GM21367 (cell line): ENCODE results near the gene NDUFA11.
"Not testable (repeated sequence)": the region's sequence is repeated elsewhere in the genome, so short reads cannot be mapped to it uniquely, and the experiment has no call there.

Experiments used
- ATAC-seq: cut with Tn5 transposase; IDR thresholded peaks from one replicate; pipeline ENCODE4 v1.9.1; 2021; ENCODE audit not compliant: unreplicated experiment

NDUFA11 gene

GRCh38 chr19:5863030-5863665 lies 40.4 kb downstream of the NDUFA11 start:
- no peak for ATAC-seq

DNA sequence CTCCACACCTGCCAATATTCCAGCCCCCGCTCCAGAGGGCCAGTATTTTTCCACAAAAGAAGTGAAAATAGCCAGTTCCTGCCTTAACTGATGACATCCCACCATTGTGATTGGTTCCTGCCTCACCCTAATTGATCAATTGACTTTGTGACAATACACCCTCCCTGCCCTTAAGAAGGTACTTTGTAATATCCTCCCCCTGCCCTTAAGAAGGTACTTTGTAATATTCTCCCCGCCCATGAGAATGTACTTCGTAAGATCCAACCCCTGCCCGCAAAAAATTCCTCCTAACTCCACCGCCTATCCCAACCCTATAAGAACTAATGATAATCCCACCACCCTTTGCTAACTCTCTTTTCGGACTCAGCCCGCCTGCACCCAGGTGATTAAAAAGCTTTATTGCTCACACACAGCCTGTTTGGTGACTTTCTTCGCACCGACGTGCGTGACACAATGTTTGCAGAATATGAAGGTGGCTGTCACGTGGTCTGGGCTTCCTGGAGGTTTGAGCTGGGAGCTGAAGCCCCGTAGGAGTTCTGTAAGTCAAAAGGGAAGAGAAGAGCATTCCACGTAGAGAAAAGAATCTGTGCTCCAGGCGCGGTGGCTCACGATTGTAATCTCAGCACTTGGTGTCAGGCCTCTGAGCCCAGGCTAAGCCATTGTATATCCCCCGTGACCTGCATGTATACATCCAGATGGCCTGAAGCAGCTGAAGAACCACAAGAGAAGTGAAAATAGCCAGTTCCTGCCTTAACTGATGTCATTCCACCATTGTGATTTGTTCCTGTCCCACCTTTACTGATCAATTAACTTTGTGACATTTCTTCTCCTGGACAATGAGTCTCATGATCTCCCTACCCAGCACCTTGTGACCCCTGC lies 46.1 kb downstream of the NDUFA11 start:
- ATAC-seq, result no peak

GRCh38 chr19:5855151-5855550 lies 48.4 kb downstream of the NDUFA11 start:
- not testable (repeated sequence) for ATAC-seq

GRCh38 chr19:5854121-5854520 lies 49.5 kb downstream of the NDUFA11 start:
- ATAC-seq, result not testable (repeated sequence)

GRCh38 chr19:5851302-5851701 lies 52.3 kb downstream of the NDUFA11 start, which contains the start of gene FUT3:
Gene FUT3 (minus strand): TSS chr19:5851449.
- no peak for ATAC-seq

DNA sequence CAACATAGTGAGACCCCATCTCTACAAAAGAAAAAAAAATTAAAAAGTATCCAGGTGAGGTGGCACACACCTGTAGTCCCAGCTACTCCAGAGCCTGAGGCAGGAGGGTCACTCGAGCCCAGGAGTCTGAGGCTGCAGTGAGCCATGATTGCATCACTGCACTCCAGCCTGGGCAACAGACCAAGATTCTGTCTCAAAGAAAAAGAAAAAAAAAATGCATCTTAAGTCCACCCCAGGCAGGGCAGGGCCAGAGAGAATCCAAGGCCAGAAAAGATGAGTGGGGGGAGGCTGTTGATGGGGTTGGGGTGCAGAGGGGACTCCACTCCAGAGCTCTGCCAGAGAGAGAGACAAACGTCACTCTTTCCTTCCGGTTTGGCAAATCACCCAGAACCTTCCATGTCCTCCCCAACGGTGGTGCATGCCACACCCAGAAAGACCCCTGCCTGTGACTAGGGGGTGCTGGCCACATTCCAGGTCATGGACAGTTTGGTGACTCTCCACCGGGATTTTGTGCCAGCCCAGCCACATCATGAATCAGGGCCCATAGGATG lies 52.8 kb downstream of the NDUFA11 start:
- no peak for ATAC-seq

- ATAC-seq, result no peak
Observed at GRCh38 chr19:5850189-5850588, 53.4 kb downstream of the NDUFA11 start.

DNA sequence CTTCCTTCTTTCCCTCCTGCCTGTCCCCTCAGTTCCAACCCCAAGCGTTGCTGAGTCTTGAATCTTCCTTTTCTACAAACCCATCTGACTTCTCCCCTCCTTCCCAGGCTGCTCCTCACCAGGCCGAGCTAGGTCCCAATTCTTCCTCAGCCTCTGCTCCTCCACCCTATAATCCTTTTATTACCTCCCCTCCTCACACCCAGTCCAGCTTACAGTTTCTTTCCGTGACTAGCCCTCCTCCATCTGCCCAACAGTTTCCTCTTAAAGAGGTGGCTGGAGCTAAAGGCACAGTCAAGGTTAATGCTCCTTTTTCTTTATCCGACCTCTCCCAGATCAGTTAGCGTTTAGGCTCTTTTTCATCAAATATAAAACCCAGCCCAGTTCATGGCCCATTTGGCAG lies 55.0 kb downstream of the NDUFA11 start:
- ATAC-seq, result not testable (repeated sequence)

DNA sequence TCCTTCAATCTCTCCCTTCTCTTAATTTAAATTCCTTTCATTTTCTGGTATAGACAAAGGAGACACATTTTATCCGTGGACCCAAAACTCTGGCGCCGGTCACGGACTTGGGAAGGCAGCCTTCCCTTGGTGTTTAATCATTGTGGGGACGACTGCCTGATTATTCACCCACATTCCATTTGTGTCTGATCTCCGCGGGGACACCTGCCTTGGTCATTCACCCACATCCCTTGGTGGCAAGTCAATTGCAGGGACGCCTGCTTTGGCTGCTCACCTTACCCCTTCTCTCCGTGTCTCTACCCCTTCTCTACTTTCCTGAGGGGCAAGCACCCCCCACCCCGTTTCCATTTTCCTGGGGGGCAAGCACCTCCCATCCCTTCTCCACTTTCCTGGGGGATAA lies 55.7 kb downstream of the NDUFA11 start:
- not testable (repeated sequence) for ATAC-seq
